Effector memory CD8-positive, alpha-beta T cell (primary cell): Measurements from ENCODE around the gene TMOD1.
"Not testable (repeated sequence)": the region's sequence is repeated elsewhere in the genome, so short reads cannot be mapped to it uniquely, and the experiment has no call there.

Source experiments
- ATAC-seq: fragments of 150-1000 bp; cut with Tn5 transposase; replicated peaks from 2 replicates; pipeline ENCODE4 v1.10.0; 2021; ENCODE audit warnings: mild to moderate bottlenecking, moderate library complexity
- DNase-seq, 3 experiments: peaks; one replicate each; pipeline ENCODE4 v3.0.0; 2021
- H3K27ac Mint-ChIP-seq, 2 donors: one replicate each; pipeline ENCODE4 v1.8.0; 2022; ENCODE audit warnings: mild to moderate bottlenecking in 2 of 2, mixed read lengths in 2 of 2, moderate library complexity in 2 of 2
- H3K27me3 Mint-ChIP-seq, 2 donors: one replicate each; pipeline ENCODE4 v1.8.0; 2022; ENCODE audit warnings: mixed read lengths in 2 of 2
- H3K36me3 Mint-ChIP-seq: one replicate; pipeline ENCODE4 v1.8.0; 2022; ENCODE audit warnings: mild to moderate bottlenecking, moderate library complexity, mixed read lengths; ENCODE audit not compliant: insufficient read depth
- H3K4me1 Mint-ChIP-seq, 2 donors: one replicate each; pipeline ENCODE4 v1.8.0; 2022; ENCODE audit warnings: low read depth in 2 of 2, mixed read lengths in 2 of 2
- H3K4me3 Mint-ChIP-seq, 2 donors: one replicate each; pipeline ENCODE4 v1.8.0; 2022; ENCODE audit warnings: mild to moderate bottlenecking in 2 of 2, mixed read lengths in 2 of 2, moderate library complexity in 2 of 2
- H3K9me3 Mint-ChIP-seq, 2 donors: one replicate each; pipeline ENCODE4 v1.8.0; 2022; ENCODE audit warnings: mixed read lengths in 2 of 2

Gene TMOD1

DNA sequence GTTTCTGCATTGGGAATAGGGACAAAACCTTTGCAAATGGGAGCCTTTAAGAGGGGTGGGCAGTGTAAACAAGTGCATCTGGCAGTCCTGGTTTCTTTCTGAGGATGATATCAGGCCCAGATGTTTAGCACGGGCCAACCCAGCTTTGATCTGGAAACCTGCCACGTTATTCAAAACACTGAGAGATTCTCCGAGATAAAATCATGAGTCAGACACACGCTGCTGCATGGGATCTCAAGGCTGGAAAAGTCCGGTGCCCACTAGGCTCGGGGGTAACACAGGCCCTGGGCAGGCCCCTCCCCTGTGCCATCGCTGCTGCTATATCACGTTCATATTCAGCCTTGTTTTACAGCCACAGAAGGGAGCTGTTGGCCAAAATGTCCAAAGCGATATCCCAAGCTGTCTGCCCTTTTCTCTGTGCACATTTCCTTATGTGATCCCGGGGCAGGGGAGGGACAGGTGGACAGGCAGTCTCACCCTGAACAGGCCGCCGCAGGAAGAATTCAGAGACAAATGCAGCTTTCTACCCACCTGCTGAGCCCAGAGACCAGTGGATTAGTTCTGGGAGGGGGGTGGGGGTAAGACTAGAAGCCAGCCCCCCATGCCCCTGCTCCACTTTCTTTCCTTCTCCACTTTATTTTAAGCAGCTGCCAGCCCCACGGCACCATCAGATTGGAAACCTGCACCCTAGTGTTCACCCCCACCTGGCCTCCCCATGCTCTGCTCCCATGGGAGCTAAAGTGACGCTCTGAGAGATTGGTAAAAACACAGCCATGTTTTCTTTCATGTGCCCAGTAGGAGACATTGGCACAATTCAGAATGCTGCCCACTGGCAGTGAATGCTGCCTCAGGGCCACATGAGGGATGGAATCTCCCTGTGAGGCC is 63.1 kb downstream of the TMOD1 start:
- ATAC-seq (no peak), DNase-seq (no peak)
- Mint-ChIP-seq H3K4me1 (no peaks in the 10 kb centered on the region), H3K27me3 (peaks cover 13 to 43% of the 10 kb centered on the region in 2 donors), H3K27ac (no peak overlapping the region), H3K9me3 (no peaks in the 10 kb centered on the region), H3K36me3 (no peaks in the 10 kb centered on the region), H3K4me3 (no peak overlapping the region)

DNA sequence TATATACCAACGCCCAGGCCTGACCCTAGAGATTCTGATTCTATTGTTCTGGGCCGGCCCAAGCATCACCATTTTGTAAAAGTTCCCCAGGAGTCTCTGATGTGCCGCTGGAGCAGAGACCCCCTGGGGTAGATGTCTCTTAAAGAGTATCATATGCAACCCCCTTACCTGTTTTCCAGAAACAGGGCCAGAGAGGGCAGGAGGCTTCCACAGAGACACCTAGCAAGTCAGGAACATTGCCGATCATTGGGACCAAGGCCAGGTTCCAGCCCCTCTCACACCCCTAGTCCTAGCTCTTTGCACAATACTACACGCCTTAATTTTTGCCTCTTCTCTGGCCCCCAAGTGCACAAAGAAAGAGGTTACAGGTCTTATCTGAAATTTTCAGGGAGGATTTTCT is 63.8 kb downstream of the TMOD1 start:
- ATAC-seq, result no peak
- Mint-ChIP-seq H3K4me1 (no peaks in the 10 kb centered on the region), H3K27me3 (peaks cover 6 to 36% of the 10 kb centered on the region in 2 donors), H3K27ac (no peak overlapping the region), H3K9me3 (no peaks in the 10 kb centered on the region), H3K4me3 (no peak overlapping the region), H3K36me3 (no peaks in the 10 kb centered on the region)
- no peak for DNase-seq

DNA sequence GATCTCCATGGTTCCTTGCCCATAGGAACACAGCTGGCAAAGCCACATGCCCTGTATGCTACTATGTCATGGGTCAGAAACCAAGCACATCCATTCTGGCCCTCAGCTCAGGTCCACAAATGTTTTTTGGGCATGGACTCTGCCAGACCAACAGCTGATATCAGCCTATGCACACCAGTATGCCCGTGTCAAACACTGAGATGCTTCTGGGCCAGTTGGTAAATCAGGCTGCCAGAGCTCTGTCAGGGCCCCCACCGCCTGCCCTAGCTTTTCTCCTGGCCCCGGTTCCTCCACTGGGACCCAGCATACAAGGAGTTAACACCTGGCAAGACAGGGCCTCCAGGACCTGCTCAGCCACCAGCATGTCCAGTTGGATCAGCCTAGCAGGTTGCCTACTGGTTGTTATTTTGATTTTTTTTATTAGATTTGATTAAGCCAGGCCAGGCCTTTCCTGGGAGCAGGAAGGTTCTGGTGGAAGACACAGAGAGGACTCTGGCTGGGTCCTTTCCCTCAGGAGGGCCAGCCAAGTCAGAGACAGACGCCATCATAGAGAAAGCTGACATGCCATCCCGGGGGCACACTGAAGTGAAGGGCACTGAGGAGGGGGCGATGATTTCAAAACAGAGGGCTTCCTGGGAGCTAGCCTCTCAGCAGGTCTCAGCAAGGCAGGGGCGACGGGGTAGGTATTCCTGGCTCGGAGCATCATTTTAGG is 65.9 kb downstream of the TMOD1 start:
- no peaks in the 10 kb centered on the region for H3K9me3 Mint-ChIP-seq
- H3K27ac Mint-ChIP-seq, result no peak overlapping the region
- no peak overlapping the region for H3K4me3 Mint-ChIP-seq
- H3K4me1 Mint-ChIP-seq, result no peaks in the 10 kb centered on the region
- no peaks in the 10 kb centered on the region for H3K36me3 Mint-ChIP-seq
- peaks cover 5 to 31% of the 10 kb centered on the region in 2 donors for H3K27me3 Mint-ChIP-seq
- ATAC-seq, result no peak
- no peak for DNase-seq

DNA sequence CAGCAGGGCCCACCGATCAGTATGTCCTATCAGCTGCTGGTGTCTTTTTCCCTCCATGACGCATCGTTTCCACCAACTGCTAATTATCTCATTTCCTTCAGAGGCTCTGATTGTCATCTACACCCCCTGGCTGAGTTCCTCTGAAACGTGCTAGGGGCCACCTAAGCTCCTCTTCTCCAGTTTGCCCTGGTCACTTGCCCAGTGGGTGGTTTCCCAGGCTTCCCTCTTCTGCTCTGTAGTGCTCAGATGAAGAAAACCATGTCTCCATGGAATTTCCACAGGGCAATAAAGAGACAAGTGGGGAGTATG is 66.4 kb downstream of the TMOD1 start:
- H3K9me3 Mint-ChIP-seq, result no peaks in the 10 kb centered on the region
- H3K27ac Mint-ChIP-seq, result no peak overlapping the region
- H3K4me1 Mint-ChIP-seq, result no peaks in the 10 kb centered on the region
- no peak for ATAC-seq
- peaks cover 5 to 29% of the 10 kb centered on the region in 2 donors for H3K27me3 Mint-ChIP-seq
- H3K36me3 Mint-ChIP-seq, result no peaks in the 10 kb centered on the region
- no peak for DNase-seq
- H3K4me3 Mint-ChIP-seq, result no peak overlapping the region

DNA sequence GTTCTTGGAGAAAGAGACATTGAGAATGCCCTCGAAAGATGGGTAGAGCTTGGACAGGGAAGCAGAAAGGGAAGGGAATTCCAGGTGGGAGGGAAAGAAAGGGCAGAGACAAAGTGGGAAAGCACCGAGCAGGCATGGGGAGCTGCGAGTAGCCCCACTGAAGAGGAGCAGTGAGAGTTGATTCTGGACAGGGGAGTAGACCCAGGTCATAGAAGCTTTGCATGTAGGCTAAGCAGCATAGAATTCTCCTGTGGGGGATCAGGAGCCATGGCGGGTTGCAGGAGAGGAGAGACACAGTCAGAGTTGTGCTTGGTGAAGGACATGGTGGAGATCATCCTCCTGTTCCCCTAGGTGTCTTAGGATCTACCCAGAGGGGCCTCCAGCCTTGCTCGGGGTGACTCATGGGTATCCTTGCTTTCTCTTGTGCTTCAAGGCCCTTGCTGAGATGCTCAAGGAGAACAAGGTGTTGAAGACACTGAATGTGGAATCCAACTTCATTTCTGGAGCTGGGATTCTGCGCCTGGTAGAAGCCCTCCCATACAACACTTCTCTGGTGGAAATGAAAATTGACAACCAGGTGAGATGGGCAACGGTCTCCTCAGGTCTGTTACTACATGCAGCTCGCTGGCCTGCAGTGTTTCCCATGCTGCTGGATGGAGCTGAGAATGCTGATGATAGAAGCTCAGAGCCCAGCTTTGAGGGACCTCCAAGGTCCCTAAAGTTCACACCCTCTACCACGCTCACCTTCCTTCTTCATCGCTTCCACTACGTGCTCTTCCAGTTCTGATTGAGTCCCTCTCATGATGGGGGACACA is 67.2 kb downstream of the TMOD1 start:
- H3K27me3 Mint-ChIP-seq, result peaks cover 5 to 29% of the 10 kb centered on the region in 2 donors
- no peak overlapping the region for H3K27ac Mint-ChIP-seq
- ATAC-seq, result no peak

DNA sequence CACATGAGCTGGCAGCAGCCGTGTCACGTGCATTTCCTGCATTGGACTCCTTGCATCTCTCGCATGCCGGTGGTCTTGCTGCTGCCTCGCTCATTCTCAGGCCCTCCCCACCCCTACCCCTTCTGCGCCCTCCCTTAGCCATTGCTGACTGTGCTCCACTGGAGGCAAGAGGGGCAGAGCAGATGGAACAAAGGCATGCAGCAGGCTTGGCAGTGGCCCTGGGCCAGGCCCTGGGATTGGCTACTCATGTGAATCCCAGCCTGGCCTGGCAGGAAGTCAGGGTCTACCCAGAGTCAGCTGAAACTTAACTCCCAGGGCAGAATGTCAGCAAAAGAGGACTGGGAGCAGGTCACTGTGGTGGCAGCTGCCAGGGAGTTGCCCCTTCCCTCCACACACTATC is 69.4 kb downstream of the TMOD1 start:
- Mint-ChIP-seq H3K27me3 (peaks cover 0 to 11% of the 10 kb centered on the region in 2 donors), H3K4me3 (no peak overlapping the region), H3K36me3 (no peaks in the 10 kb centered on the region), H3K9me3 (no peaks in the 10 kb centered on the region), H3K27ac (no peak overlapping the region), H3K4me1 (peaks cover 0 to 4% of the 10 kb centered on the region in 2 donors)
- ATAC-seq (no peak), DNase-seq (no peak)

More for the DNA sequence above, 67.2 kb downstream of the TMOD1 start:
- no peaks in the 10 kb centered on the region for H3K9me3 Mint-ChIP-seq
- no peak for DNase-seq
- H3K4me1 Mint-ChIP-seq, result no peaks in the 10 kb centered on the region
- no peak overlapping the region for H3K4me3 Mint-ChIP-seq
- no peaks in the 10 kb centered on the region for H3K36me3 Mint-ChIP-seq

DNA sequence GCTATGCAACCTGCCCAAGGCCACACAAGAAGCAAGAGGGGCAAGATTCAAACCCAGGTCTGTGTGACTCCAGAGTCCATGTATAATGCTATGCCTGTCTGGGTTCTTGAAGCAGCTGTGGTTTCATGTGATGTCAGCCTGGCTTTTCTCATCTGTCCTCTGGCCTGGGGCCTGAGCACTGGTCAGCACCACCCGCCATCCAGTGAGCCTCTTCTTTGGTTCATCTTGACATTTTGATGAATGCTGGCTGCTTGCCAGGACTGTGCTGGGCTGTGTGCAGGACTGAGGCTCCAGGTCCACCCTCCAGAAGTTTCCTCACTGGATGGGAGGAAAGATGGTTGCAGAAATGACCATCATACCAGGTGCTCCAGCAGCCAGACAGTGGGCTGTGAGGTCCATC is 70.2 kb downstream of the TMOD1 start:
- H3K27ac Mint-ChIP-seq, result no peak overlapping the region
- no peaks in the 10 kb centered on the region for H3K36me3 Mint-ChIP-seq
- no peaks in the 10 kb centered on the region for H3K9me3 Mint-ChIP-seq
- peaks cover 0 to 4% of the 10 kb centered on the region in 2 donors for H3K4me1 Mint-ChIP-seq
- H3K4me3 Mint-ChIP-seq, result no peak overlapping the region
- H3K27me3 Mint-ChIP-seq, result peaks cover 0 to 9% of the 10 kb centered on the region in 2 donors
- DNase-seq (no peak), ATAC-seq (no peak)

DNA sequence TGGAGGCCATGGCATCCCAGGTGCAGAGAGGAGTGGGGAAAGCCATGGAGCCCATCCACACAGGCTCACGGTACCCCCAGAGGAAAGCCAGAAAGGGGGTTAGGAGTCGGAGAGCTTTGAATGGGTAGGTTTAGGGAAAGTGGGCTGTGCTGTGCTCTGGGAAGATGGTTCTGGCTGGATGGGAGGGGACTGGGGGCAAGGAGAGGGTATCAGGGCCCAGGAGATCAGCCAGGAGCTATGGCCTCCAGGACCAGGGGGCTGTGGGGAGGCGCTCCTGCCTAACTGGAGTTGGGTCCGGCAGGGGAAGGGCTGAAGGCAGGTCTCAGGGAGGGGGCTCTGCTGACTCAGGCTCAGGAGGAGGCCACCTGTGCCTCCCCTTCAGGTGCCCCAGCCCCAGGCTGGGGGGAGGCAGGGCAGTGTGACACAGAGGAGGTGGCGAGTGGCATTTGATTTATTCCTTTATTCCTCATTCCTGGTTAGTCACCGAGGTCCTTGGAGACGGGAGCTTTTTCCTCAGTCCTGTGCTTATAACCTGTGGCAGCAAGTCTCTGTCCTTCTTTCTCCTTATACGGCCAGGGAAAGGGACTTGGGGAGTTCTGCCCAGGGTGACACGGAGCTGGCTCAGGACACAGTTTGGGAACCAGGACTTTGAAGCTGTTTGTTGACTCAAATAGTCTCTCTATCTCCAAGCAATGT is 70.9 kb downstream of the TMOD1 start:
- H3K4me3 Mint-ChIP-seq, result no peak overlapping the region
- H3K27me3 Mint-ChIP-seq, result peaks cover 0 to 9% of the 10 kb centered on the region in 2 donors

DNA sequence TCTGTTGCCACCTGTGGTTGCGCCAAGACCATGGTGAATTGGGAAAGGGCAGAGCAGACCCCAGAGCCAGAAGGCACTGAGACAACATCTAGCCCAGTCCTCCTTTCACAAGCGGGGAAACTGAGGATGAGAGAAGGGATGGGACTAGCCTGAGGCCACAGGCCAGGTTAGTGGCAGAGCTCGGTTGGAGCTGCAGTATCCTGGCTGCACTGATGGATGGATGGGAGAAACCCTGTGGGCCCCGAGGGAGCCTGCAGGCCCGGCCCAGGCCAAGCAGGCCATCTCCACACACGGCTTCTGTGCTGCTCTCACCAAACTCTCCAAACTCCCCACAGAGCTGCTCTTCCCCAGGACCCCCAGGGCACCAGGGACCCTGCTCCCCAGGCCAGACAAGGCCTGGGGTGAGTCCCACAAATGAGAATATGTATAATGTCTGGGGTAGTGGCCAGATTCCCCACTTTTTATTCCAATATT is 71.5 kb downstream of the TMOD1 start:
- no peak for ATAC-seq
- H3K36me3 Mint-ChIP-seq, result no peaks in the 10 kb centered on the region
- H3K4me3 Mint-ChIP-seq, result no peak overlapping the region
- peaks cover 0 to 4% of the 10 kb centered on the region in 2 donors for H3K4me1 Mint-ChIP-seq
- no peak for DNase-seq
- no peak overlapping the region for H3K27ac Mint-ChIP-seq
- peaks cover 0 to 9% of the 10 kb centered on the region in 2 donors for H3K27me3 Mint-ChIP-seq
- no peaks in the 10 kb centered on the region for H3K9me3 Mint-ChIP-seq

More for the DNA sequence above, 70.9 kb downstream of the TMOD1 start:
- no peaks in the 10 kb centered on the region for H3K36me3 Mint-ChIP-seq
- no peak overlapping the region for H3K27ac Mint-ChIP-seq
- H3K4me1 Mint-ChIP-seq, result peaks cover 0 to 4% of the 10 kb centered on the region in 2 donors
- DNase-seq, result no peak
- no peak for ATAC-seq
- no peaks in the 10 kb centered on the region for H3K9me3 Mint-ChIP-seq

DNA sequence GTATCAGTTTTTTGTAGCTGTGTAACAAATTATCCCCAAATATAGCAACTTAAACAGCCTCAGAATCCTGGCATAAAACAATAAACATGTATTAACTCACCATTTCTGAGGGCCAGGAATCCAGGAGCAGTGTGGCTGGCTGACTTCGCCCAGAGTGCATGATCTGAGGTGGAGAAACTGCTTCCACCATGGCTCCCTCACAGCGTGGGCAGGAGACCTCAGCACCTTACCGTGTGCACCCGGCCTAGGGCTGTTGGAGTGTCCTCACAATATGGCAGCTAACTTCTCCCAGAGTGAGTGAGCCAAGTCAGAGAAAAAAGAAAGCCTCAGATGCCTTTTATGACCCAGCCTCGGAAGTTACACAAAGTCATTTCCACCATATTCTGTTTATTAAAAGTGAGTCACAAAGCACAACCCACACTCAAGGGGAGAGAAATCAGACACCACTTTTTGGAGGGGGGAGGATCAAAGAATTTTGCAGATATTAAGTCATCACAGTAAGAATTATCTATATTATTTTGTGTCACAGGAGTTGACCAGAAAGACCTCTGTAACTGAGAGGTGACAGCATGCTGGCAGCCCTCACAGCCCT is 72.1 kb downstream of the TMOD1 start:
- Mint-ChIP-seq H3K9me3 (no peaks in the 10 kb centered on the region), H3K4me1 (peaks cover 0 to 4% of the 10 kb centered on the region in 2 donors), H3K36me3 (no peaks in the 10 kb centered on the region), H3K27ac (no peak overlapping the region), H3K27me3 (peaks cover 0 to 9% of the 10 kb centered on the region in 2 donors), H3K4me3 (no peak overlapping the region)
- ATAC-seq (no peak), DNase-seq (no peak)

DNA sequence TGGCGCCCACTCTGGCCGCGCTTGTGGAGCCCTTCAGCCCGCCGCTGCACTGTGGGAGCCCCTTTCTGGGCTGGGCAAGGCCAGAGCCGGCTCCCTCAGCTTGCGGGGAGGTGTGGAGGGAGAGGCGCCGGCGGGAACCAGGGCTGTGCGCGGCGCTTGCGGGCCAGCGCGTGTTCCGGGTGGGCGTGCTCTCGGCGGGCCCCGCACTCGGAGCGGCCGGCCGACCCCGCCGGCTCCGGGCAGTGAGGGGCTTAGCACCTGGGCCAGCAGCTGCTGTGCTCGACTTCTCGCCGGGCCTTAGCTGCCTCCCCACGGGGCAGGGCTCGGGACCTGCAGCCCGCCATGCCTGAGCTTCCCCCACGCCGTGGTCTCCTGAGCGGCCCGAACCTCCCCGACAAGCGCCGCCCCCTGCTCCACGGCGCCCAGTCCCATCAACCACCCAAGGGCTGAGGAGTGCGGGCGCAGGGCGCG is 72.7 kb downstream of the TMOD1 start:
- not testable (repeated sequence) for ATAC-seq, H3K27me3 Mint-ChIP-seq, DNase-seq, H3K4me1 Mint-ChIP-seq, H3K4me3 Mint-ChIP-seq, H3K9me3 Mint-ChIP-seq, H3K36me3 Mint-ChIP-seq, H3K27ac Mint-ChIP-seq

DNA sequence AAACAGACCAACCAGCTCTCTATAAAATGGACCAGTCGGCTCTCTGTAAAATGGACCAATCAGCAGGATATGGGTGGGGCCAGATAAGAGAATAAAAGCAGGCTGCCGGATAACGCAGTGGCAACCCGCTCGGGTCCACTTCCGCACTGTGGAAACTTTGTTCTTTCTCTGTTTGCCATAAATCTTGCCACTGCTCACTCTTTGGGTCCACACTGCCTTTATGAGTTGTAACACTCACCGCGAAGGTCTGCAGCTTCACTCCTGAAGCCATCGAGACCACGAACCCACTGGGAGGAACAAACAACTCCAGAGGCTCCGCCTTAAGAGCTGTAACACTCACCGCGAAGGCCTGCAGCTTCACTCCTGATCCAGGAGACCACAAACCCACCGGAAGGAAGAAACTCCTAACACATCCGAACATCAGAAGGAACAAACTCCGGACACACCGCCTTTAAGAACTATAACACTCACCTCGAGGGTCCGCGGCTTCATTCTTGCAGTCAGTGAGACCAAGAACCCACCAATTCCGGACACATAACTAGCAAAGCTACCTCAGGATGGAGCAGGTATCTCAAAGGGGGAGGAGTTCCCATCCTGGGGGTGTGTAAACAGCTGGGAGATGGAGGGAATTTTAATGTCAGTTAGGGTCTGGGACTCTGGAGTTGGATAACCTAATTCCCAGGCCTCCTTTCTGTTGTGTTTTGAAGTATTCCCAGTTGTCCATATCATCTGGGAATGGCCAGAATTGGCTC is 73.6 kb downstream of the TMOD1 start:
- peak overlapping the region; percentile 81 to 90 for H3K4me3 Mint-ChIP-seq
- not testable (repeated sequence) for H3K36me3 Mint-ChIP-seq, H3K27me3 Mint-ChIP-seq, H3K4me1 Mint-ChIP-seq, H3K9me3 Mint-ChIP-seq
- peak overlapping the region in 1 of 2 donors; percentile 92 for H3K27ac Mint-ChIP-seq
- peak in 2 of 3 experiments; percentile 20 to 24 for DNase-seq
- peak; percentile 52 for ATAC-seq
